ENCODE measurements around the gene RARA. TPM values are rescaled to one million over a fixed set of nuclear protein-coding genes. Genes with fewer than 3 reads are reported as not detected.
A peak's percentile ranks its signal among the peaks of the same experiment; 100 is the strongest.

The RARA gene
- total RNA-seq, 1 donor from 2014 or later = 38.8 TPM

DNA sequence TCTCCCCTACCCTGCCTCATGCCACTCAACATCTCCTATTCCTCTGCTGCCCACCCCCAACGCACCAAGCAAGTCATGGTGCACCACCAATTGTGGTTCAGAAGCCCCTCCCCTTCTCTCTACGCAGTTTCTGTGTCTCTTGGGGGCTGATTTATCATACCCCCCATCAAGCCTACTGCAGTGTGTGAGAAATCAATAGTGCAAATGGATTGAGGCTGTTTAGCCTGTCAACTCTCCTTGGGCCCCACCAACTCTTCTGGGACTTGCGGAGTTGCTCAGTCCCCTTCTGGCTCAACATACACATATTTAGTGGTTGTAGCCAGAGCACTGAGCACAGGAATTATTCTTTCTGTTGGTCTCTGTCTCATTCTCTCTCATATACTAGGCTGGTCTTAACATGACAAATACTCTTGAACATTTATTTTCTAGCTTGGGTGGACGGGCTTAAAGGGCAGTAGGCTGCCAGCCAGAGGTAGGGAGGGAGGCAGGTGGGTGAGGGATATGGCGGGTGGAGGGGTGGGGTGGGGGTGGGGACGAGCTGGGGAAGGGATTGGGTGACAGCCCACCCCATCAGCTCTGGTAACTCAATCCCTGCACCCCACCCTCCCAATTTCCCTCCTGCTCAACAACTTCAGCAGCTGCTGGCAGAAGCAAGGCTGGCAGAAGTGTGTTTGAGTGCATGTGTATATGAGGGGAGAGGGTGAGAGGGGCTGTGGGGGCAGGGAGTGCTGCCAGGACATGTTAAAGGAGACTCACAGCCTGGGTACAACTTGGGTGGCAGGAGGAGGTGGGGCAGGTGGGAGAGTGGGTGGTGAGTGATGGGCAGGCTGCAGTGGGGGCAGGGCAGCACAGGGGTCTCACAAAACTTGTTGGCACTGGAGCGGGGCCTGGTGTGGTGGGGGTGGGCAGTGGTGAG is 4.9 kb downstream of the RARA start:
- Histone ChIP-seq H3K36me3 (ENCODE audit: insufficient read depth, low read length) (no peaks in the 10 kb centered on the region), H4K20me1 (ENCODE audit: insufficient read depth, low read length) (peaks cover 3% of the 10 kb centered on the region), H3K9me3 (ENCODE audit: insufficient read depth, low read depth, low read length) (no peaks in the 10 kb centered on the region), H3K4me2 (ENCODE audit: low read length) (peak overlapping the region; percentile 72), H3K27ac (ENCODE audit: low read depth, low read length) (no peak overlapping the region), H3K4me1 (ENCODE audit: insufficient read depth, low read length) (peaks cover 75% of the 10 kb centered on the region), H3K4me3 (ENCODE audit: insufficient read depth, low read depth, low read length) (no peak overlapping the region), H3K27me3 (ENCODE audit: insufficient read depth, low read length) (no peaks in the 10 kb centered on the region), H3K79me2 (ENCODE audit: insufficient read depth, low read length) (peaks cover 8% of the 10 kb centered on the region), H2AFZ (ENCODE audit: low read depth, low read length) (no peak overlapping the region), H3K9ac (ENCODE audit: low read length) (no peak overlapping the region)
- Mint-ChIP-seq H3K27me3 (ENCODE audit: low read depth, unreplicated experiment) (no peaks in the 10 kb centered on the region), H3K4me1 (ENCODE audit: low read depth, unreplicated experiment) (peaks cover 49% of the 10 kb centered on the region), H3K36me3 (ENCODE audit: low read depth, unreplicated experiment) (peaks cover 2% of the 10 kb centered on the region), H3K27ac (ENCODE audit: unreplicated experiment) (peak overlapping the region; percentile 94), H3K9me3 (ENCODE audit: unreplicated experiment) (no peaks in the 10 kb centered on the region), H3K4me3 (ENCODE audit: unreplicated experiment) (peak overlapping the region; percentile 43)
- no peak for FAIRE-seq
- no peak for TF ChIP-seq EZH2 (IDR thresholded peaks at IDR 0.05; ENCODE audit: insufficient read depth, low read length)
- TF ChIP-seq, protein P1, sequence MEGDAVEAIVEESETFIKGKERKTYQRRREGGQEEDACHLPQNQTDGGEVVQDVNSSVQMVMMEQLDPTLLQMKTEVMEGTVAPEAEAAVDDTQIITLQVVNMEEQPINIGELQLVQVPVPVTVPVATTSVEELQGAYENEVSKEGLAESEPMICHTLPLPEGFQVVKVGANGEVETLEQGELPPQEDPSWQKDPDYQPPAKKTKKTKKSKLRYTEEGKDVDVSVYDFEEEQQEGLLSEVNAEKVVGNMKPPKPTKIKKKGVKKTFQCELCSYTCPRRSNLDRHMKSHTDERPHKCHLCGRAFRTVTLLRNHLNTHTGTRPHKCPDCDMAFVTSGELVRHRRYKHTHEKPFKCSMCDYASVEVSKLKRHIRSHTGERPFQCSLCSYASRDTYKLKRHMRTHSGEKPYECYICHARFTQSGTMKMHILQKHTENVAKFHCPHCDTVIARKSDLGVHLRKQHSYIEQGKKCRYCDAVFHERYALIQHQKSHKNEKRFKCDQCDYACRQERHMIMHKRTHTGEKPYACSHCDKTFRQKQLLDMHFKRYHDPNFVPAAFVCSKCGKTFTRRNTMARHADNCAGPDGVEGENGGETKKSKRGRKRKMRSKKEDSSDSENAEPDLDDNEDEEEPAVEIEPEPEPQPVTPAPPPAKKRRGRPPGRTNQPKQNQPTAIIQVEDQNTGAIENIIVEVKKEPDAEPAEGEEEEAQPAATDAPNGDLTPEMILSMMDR (IDR thresholded peaks at IDR 0.05; ENCODE audit: insufficient read depth, low read depth, low read length) = no peak
- DNase-seq (ENCODE audit: low read depth) = no peak

DNA sequence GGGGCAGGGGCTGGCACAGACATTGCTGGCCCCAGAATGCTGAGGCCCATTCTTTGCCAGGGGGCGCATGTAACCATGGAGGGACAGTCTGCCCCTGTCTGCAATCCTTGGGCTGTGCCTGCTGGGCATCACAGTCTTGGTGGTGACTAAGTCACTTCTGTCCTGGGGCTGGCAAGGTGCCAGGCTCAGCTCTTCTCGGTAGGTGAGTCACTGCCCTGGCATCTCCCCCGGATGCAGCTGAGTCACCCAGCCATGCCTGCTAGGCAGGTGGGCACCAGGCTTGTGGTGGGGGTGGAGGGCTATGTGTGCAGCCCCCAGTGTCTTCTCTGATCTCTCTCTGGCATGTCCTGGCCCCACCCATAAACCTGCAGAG is 5.6 kb downstream of the RARA start:
- Histone ChIP-seq H3K9me3 (ENCODE audit: insufficient read depth, low read depth, low read length) (no peaks in the 10 kb centered on the region), H2AFZ (ENCODE audit: low read depth, low read length) (no peak overlapping the region), H3K79me2 (ENCODE audit: insufficient read depth, low read length) (peaks cover 14% of the 10 kb centered on the region), H3K4me1 (ENCODE audit: insufficient read depth, low read length) (peaks cover 72% of the 10 kb centered on the region), H4K20me1 (ENCODE audit: insufficient read depth, low read length) (peaks cover 7% of the 10 kb centered on the region), H3K36me3 (ENCODE audit: insufficient read depth, low read length) (no peaks in the 10 kb centered on the region), H3K27ac (ENCODE audit: low read depth, low read length) (no peak overlapping the region), H3K27me3 (ENCODE audit: insufficient read depth, low read length) (no peaks in the 10 kb centered on the region), H3K4me2 (ENCODE audit: low read length) (peak overlapping the region; percentile 72), H3K9ac (ENCODE audit: low read length) (no peak overlapping the region), H3K4me3 (ENCODE audit: insufficient read depth, low read depth, low read length) (no peak overlapping the region)
- DNase-seq (ENCODE audit: low read depth) (peak; percentile 80), FAIRE-seq (peak; percentile 34)
- Mint-ChIP-seq H3K27me3 (ENCODE audit: low read depth, unreplicated experiment) (no peaks in the 10 kb centered on the region), H3K36me3 (ENCODE audit: low read depth, unreplicated experiment) (peaks cover 2% of the 10 kb centered on the region), H3K4me1 (ENCODE audit: low read depth, unreplicated experiment) (peaks cover 49% of the 10 kb centered on the region), H3K27ac (ENCODE audit: unreplicated experiment) (peak overlapping the region; percentile 94), H3K4me3 (ENCODE audit: unreplicated experiment) (peak overlapping the region; percentile 68), H3K9me3 (ENCODE audit: unreplicated experiment) (no peaks in the 10 kb centered on the region)
- no peak for TF ChIP-seq EZH2 (IDR thresholded peaks at IDR 0.05; ENCODE audit: insufficient read depth, low read length)
- TF ChIP-seq, protein P1 (IDR thresholded peaks at IDR 0.05; ENCODE audit: insufficient read depth, low read depth, low read length) = no peak

DNA sequence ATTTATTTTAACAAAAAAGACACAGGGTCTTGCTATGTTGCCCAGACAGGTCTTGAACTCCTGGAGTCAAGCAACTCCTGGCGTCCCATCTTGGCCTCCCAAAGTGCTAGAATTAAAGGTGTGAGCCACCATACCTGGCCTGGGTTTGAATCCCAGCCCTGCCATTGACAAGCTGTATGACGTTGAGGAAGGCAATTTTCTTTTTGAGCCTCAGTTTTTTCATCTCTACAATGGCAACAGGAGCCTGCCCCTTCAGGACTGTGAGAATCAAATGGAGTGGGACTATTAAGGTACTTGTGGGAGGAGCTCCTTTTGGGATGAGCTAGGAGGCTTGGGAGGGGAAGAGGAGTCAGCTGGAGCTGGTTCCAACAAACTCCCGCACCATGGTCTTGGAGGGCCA is 6.2 kb downstream of the RARA start:
- Histone ChIP-seq H3K4me3 (ENCODE audit: insufficient read depth, low read depth, low read length) (no peak overlapping the region), H3K4me1 (ENCODE audit: insufficient read depth, low read length) (peaks cover 76% of the 10 kb centered on the region), H3K9me3 (ENCODE audit: insufficient read depth, low read depth, low read length) (no peaks in the 10 kb centered on the region), H2AFZ (ENCODE audit: low read depth, low read length) (no peak overlapping the region), H3K9ac (ENCODE audit: low read length) (no peak overlapping the region), H3K36me3 (ENCODE audit: insufficient read depth, low read length) (no peaks in the 10 kb centered on the region), H4K20me1 (ENCODE audit: insufficient read depth, low read length) (peaks cover 13% of the 10 kb centered on the region), H3K79me2 (ENCODE audit: insufficient read depth, low read length) (peaks cover 21% of the 10 kb centered on the region), H3K27ac (ENCODE audit: low read depth, low read length) (no peak overlapping the region), H3K4me2 (ENCODE audit: low read length) (peak overlapping the region; percentile 12), H3K27me3 (ENCODE audit: insufficient read depth, low read length) (no peaks in the 10 kb centered on the region)
- H3K36me3 Mint-ChIP-seq (ENCODE audit: low read depth, unreplicated experiment) = peaks cover 2% of the 10 kb centered on the region
- peaks cover 51% of the 10 kb centered on the region for H3K4me1 Mint-ChIP-seq (ENCODE audit: low read depth, unreplicated experiment)
- no peaks in the 10 kb centered on the region for H3K9me3 Mint-ChIP-seq (ENCODE audit: unreplicated experiment)
- peak overlapping the region; percentile 50 for H3K27ac Mint-ChIP-seq (ENCODE audit: unreplicated experiment)
- DNase-seq (ENCODE audit: low read depth) (no peak), FAIRE-seq (no peak)
- H3K27me3 Mint-ChIP-seq (ENCODE audit: low read depth, unreplicated experiment) = no peaks in the 10 kb centered on the region
- H3K4me3 Mint-ChIP-seq (ENCODE audit: unreplicated experiment) = no peak overlapping the region
- TF ChIP-seq, protein P1 (IDR thresholded peaks at IDR 0.05; ENCODE audit: insufficient read depth, low read depth, low read length) = no peak
- no peak for TF ChIP-seq EZH2 (IDR thresholded peaks at IDR 0.05; ENCODE audit: insufficient read depth, low read length)
